Lower leg skin (tissue), 4 donors: ENCODE results near the gene GPR137. TPM values are rescaled to one million over a fixed set of nuclear protein-coding genes. Genes with fewer than 3 reads are reported as not detected.
"Not testable (repeated sequence)": the region's sequence is repeated elsewhere in the genome, so short reads cannot be mapped to it uniquely, and the experiment has no call there.

Source experiments
- DNase-seq, 2 donors: peaks; one replicate each; pipeline ENCODE4 v3.0.0-alpha.2; 2019; ENCODE audit warnings: low spot score in 2 of 2
- H3K4me3 ChIP-seq: fragments of 200-600 bp; sonication (generic); 2 replicates; pipeline ENCODE4 v1.5.1; 2017; ENCODE audit warnings: mild to moderate bottlenecking, low read depth; ENCODE audit not compliant: poor library complexity, severe bottlenecking
- POLR2A ChIP-seq, 2 donors: fragments of 450-650 bp; IDR thresholded peaks; one replicate each; pipeline ENCODE4 v1.6.1; 2016 to 2017; ENCODE audit warnings: antibody characterized with exemption in 2 of 2, mild to moderate bottlenecking in 1 of 2, moderate library complexity in 1 of 2
- WGBS, 2 donors: methylation state at CpG; one replicate each; pipeline ENCODE4 v1.1.5; 2018; 5-methylcytosine and 5-hydroxymethylcytosine counted together
- intact Hi-C: fragments of 100-400 bp; cut with DNase I; formaldehyde crosslinking; loops from one replicate; pipeline ENCODE4 v1.15.0; 2023; ENCODE audit warnings: low total_unique reads
- total RNA-seq, 4 donors: library from RNA; depleted of rRNA; stranded (reverse); fragments of >200 nt; gene quantifications; one replicate each; pipeline ENCODE4 v1.1.0, GENCODE V29; 2016
- TF ChIP-seq, protein P1 (sequence below), 3 donors: fragments of 450-650 bp; IDR thresholded peaks; one replicate each; pipeline ENCODE4 v1.5.1; 2016; ENCODE audit warnings: antibody characterized with exemption in 3 of 3, mild to moderate bottlenecking in 3 of 3, moderate library complexity in 2 of 3

Gene GPR137
- total RNA-seq, 4 donors from 2014 or later: 12.2 to 31.6 (median 30.4) TPM

DNA sequence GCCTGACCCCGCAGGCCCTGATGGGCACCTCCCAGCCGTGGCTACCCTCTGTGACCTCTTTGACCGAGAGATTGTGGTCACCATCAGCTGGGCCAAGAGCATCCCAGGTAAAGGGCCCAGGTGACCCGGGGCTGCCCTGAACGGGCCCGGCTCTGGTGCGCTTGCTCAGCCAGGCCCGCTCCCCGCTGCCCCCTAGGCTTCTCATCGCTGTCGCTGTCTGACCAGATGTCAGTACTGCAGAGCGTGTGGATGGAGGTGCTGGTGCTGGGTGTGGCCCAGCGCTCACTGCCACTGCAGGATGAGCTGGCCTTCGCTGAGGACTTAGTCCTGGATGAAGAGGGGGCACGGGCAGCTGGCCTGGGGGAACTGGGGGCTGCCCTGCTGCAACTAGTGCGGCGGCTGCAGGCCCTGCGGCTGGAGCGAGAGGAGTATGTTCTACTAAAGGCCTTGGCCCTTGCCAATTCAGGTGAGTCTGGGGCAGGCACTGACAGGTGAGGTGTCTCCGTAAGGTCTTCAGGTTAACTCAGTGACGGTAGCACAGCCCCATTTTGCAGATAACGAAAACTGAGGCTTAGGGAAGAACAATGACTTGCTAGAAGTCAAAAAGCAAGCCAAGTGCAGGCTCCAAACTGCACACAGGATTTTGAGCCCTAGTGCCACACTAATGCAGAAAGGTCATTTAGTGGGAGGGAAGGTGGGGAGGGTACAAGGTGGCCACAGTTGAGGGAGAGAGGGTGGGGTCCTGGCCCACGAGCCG, 29.3 kb downstream of the GPR137 start:
- no peak for TF ChIP-seq POLR2A (IDR thresholded peaks at IDR 0.05)
- TF ChIP-seq, protein P1, sequence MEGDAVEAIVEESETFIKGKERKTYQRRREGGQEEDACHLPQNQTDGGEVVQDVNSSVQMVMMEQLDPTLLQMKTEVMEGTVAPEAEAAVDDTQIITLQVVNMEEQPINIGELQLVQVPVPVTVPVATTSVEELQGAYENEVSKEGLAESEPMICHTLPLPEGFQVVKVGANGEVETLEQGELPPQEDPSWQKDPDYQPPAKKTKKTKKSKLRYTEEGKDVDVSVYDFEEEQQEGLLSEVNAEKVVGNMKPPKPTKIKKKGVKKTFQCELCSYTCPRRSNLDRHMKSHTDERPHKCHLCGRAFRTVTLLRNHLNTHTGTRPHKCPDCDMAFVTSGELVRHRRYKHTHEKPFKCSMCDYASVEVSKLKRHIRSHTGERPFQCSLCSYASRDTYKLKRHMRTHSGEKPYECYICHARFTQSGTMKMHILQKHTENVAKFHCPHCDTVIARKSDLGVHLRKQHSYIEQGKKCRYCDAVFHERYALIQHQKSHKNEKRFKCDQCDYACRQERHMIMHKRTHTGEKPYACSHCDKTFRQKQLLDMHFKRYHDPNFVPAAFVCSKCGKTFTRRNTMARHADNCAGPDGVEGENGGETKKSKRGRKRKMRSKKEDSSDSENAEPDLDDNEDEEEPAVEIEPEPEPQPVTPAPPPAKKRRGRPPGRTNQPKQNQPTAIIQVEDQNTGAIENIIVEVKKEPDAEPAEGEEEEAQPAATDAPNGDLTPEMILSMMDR (IDR thresholded peaks at IDR 0.05): no peak
- no peak overlapping the region for H3K4me3 ChIP-seq
- WGBS, 2 donors: 84 to 88% methylated on average over 23 to 24 of the region's 24 CpGs
- intact Hi-C loops: no loop called here
- DNase-seq: no peak

GRCh38 chr11:64315667-64316526, 30.2 kb downstream of the GPR137 start:
- DNase-seq, H3K4me3 ChIP-seq, intact Hi-C loops: not testable (repeated sequence)
- WGBS, 2 donors: 70 to 78% methylated on average over 21 to 25 of the region's 25 CpGs

GRCh38 chr11:64316672-64317324, 31.1 kb downstream of the GPR137 start:
- H3K4me3 ChIP-seq: peak overlapping the region; percentile 72
- no peak for TF ChIP-seq POLR2A (IDR thresholded peaks at IDR 0.05)
- TF ChIP-seq, protein P1 (IDR thresholded peaks at IDR 0.05): no peak
- intact Hi-C loops: no loop called here
- peak in 1 of 2 donors; percentile 89 for DNase-seq
- WGBS, 2 donors: 5 to 6% methylated on average over 30 to 32 of the region's 32 CpGs

GRCh38 chr11:64317325-64317960, 31.8 kb downstream of the GPR137 start, which contains the start of gene TRMT112:
Gene TRMT112 (minus strand): TSS chr11:64317559. CDS start chr11:64317526, 33 bp downstream.
- intact Hi-C loops: no loop called here
- H3K4me3 ChIP-seq: peak within 1 kb of the TSS; percentile 72
- TF ChIP-seq, protein P1 (IDR thresholded peaks at IDR 0.05): no peak
- peak in 1 of 2 donors; percentile 72 for TF ChIP-seq POLR2A (IDR thresholded peaks at IDR 0.05)
- DNase-seq: peak; percentile 99
- WGBS, 2 donors: 0 to 1% methylated on average over 28 to 35 of the region's 43 CpGs

GRCh38 chr11:64317961-64318765, 32.5 kb downstream of the GPR137 start, which contains the start of gene PRDX5:
Gene PRDX5 (plus strand): TSS chr11:64318121. CDS start chr11:64318216, 95 bp downstream.
- intact Hi-C loops: no loop called here
- TF ChIP-seq, protein P1 (IDR thresholded peaks at IDR 0.05): no peak
- peak in 1 of 2 donors; percentile 48 for TF ChIP-seq POLR2A (IDR thresholded peaks at IDR 0.05)
- WGBS, 2 donors: 0 to 1% methylated on average over 26 to 61 of the region's 61 CpGs
- peak; percentile 96 to 99 for DNase-seq
- peak within 1 kb of the TSS; percentile 72 for H3K4me3 ChIP-seq
